Measurements from ENCODE around the gene LYPD6B. TPM values are rescaled to one million over a fixed set of nuclear protein-coding genes. Genes with fewer than 3 reads are reported as not detected.

The LYPD6B gene
- total RNA-seq, 2 donors from 2014 or later, result 9.3 to 9.9 TPM

GRCh38 chr2:149158957-149159356 lies 120.5 kb downstream of the LYPD6B start:
- peaks cover 6% of the 10 kb centered on the region for H3K4me1 ChIP-seq
- ATAC-seq, result no peak
- 84 to 100% methylated on average over 1 of the region's 1 CpG for WGBS, 2 donors
- DNase-seq, result no peak
- H3K27me3 ChIP-seq, result no peaks in the 10 kb centered on the region
- intact Hi-C loops (cut with DNase I), result no loop called here
- no peak overlapping the region for H3K27ac ChIP-seq
- no peak overlapping the region for H3K4me3 ChIP-seq
- H3K36me3 ChIP-seq (replicated peaks in 1 of 2; ENCODE audit: insufficient read depth in 1 of 2, low read depth in 2 of 2), result no peaks in the 10 kb centered on the region
- no peaks in the 10 kb centered on the region for H3K9me3 ChIP-seq
- no peak for TF ChIP-seq CTCF (IDR thresholded peaks at IDR 0.05)
- no peak for TF ChIP-seq POLR2A (IDR thresholded peaks at IDR 0.05)

- no peak overlapping the region for H3K4me3 ChIP-seq
- no peak for DNase-seq
- H3K27ac ChIP-seq, result no peak overlapping the region
- intact Hi-C loops (cut with DNase I), result no loop called here
- H3K4me1 ChIP-seq, result peaks cover 3% of the 10 kb centered on the region
- no peak for ATAC-seq
- no peaks in the 10 kb centered on the region for H3K36me3 ChIP-seq (replicated peaks in 1 of 2; ENCODE audit: insufficient read depth in 1 of 2, low read depth in 2 of 2)
- H3K9me3 ChIP-seq, result no peaks in the 10 kb centered on the region
- 80 to 84% methylated on average over 2 of the region's 2 CpGs for WGBS, 2 donors
- no peaks in the 10 kb centered on the region for H3K27me3 ChIP-seq
- TF ChIP-seq CTCF (IDR thresholded peaks at IDR 0.05) (no peak), POLR2A (IDR thresholded peaks at IDR 0.05) (no peak)
These were observed 121.7 kb downstream of the LYPD6B start for GRCh38 chr2:149160195-149160594.

GRCh38 chr2:149160701-149161217 lies 122.3 kb downstream of the LYPD6B start:
- no peaks in the 10 kb centered on the region for H3K9me3 ChIP-seq
- DNase-seq (no peak), ATAC-seq (no peak)
- 53 to 68% methylated on average over 8 of the region's 8 CpGs for WGBS, 2 donors
- intact Hi-C loops (cut with DNase I), result no loop called here
- no peaks in the 10 kb centered on the region for H3K27me3 ChIP-seq
- TF ChIP-seq POLR2A (IDR thresholded peaks at IDR 0.05) (no peak), CTCF (IDR thresholded peaks at IDR 0.05) (no peak)
- no peaks in the 10 kb centered on the region for H3K36me3 ChIP-seq (replicated peaks in 1 of 2; ENCODE audit: insufficient read depth in 1 of 2, low read depth in 2 of 2)
- H3K4me3 ChIP-seq, result no peak overlapping the region
- H3K4me1 ChIP-seq, result no peaks in the 10 kb centered on the region
- H3K27ac ChIP-seq, result no peak overlapping the region

- TF ChIP-seq POLR2A (IDR thresholded peaks at IDR 0.05) (no peak), CTCF (IDR thresholded peaks at IDR 0.05) (no peak)
- no peak overlapping the region for H3K27ac ChIP-seq
- no peak overlapping the region for H3K4me3 ChIP-seq
- no peaks in the 10 kb centered on the region for H3K9me3 ChIP-seq
- no peaks in the 10 kb centered on the region for H3K27me3 ChIP-seq
- no peak for ATAC-seq
- no peak for DNase-seq
- no peaks in the 10 kb centered on the region for H3K4me1 ChIP-seq
- 74 to 83% methylated on average over 5 of the region's 5 CpGs for WGBS, 2 donors
- intact Hi-C loops (cut with DNase I), result no loop called here
- no peaks in the 10 kb centered on the region for H3K36me3 ChIP-seq (replicated peaks in 1 of 2; ENCODE audit: insufficient read depth in 1 of 2, low read depth in 2 of 2)
These were observed 123.2 kb downstream of the LYPD6B start for GRCh38 chr2:149161481-149162225.

- intact Hi-C loops (cut with DNase I), result no loop called here
- TF ChIP-seq POLR2A (IDR thresholded peaks at IDR 0.05) (no peak), CTCF (IDR thresholded peaks at IDR 0.05) (no peak)
- DNase-seq (no peak), ATAC-seq (no peak)
- Histone ChIP-seq H3K4me1 (peaks cover 11% of the 10 kb centered on the region), H3K36me3 (replicated peaks in 1 of 2; ENCODE audit: insufficient read depth in 1 of 2, low read depth in 2 of 2) (no peaks in the 10 kb centered on the region), H3K27me3 (no peaks in the 10 kb centered on the region), H3K27ac (no peak overlapping the region), H3K4me3 (no peak overlapping the region), H3K9me3 (no peaks in the 10 kb centered on the region)
- 88% methylated on average over 1 of the region's 1 CpG for WGBS, 2 donors
These were observed 125.8 kb downstream of the LYPD6B start for GRCh38 chr2:149164296-149164695.

All from body of pancreas (tissue), 4 donors.